Dermis microvascular lymphatic vessel endothelial cell (primary cell): ENCODE results near the gene HCAR3. TPM values are rescaled to one million over a fixed set of nuclear protein-coding genes. Genes with fewer than 3 reads are reported as not detected.
"Not testable (repeated sequence)": the region's sequence is repeated elsewhere in the genome, so short reads cannot be mapped to it uniquely, and the experiment has no call there.

Experiments used
- DNase-seq, 2 donors: peaks; one replicate each; pipeline versions ENCODE4 v3.0.0 to v3.0.0-alpha.2; 2010; ENCODE audit warnings: low read depth in 2 of 2
- total RNA-seq: library from RNA; depleted of rRNA; stranded (reverse); fragments of >200 nt; gene quantifications from 2 replicates; pipeline ENCODE4 v1.2.1, GENCODE V29; 2014

Gene HCAR3
- total RNA-seq, 1 donor from 2014 or later, result not detected

- DNase-seq, result no peak
Observed at GRCh38 chr12:122722387-122722786, 5.8 kb upstream of the HCAR3 start.

- peak in 1 of 2 donors; percentile 47 for DNase-seq
Observed at GRCh38 chr12:122721057-122721545, 4.5 kb upstream of the HCAR3 start.

GRCh38 chr12:122715211-122715610, 1.4 kb downstream of the HCAR3 start:
- DNase-seq, result not testable (repeated sequence)

- DNase-seq, result not testable (repeated sequence)
Observed at GRCh38 chr12:122713491-122714188, 3.0 kb downstream of the HCAR3 start.

GRCh38 chr12:122711266-122711665, 5.3 kb downstream of the HCAR3 start:
- DNase-seq, result not testable (repeated sequence)

GRCh38 chr12:122710341-122710740, 6.3 kb downstream of the HCAR3 start:
- not testable (repeated sequence) for DNase-seq

GRCh38 chr12:122709287-122709686, 7.3 kb downstream of the HCAR3 start:
- DNase-seq, result not testable (repeated sequence)

- DNase-seq, result not testable (repeated sequence)
Observed at GRCh38 chr12:122703841-122704240, 12.8 kb downstream of the HCAR3 start.

- not testable (repeated sequence) for DNase-seq
Observed at GRCh38 chr12:122702890-122703611, 13.6 kb downstream of the HCAR3 start, which contains the start of gene HCAR2. Gene HCAR2 (minus strand): TSS chr12:122703357. CDS start chr12:122703283, 74 bp downstream.

GRCh38 chr12:122701481-122701880, 15.1 kb downstream of the HCAR3 start:
- DNase-seq, result not testable (repeated sequence)

- DNase-seq, result not testable (repeated sequence)
Observed at GRCh38 chr12:122700038-122700710, 16.4 kb downstream of the HCAR3 start.

GRCh38 chr12:122696922-122697321, 19.7 kb downstream of the HCAR3 start:
- DNase-seq, result not testable (repeated sequence)

- DNase-seq, result no peak
Observed at GRCh38 chr12:122691566-122691965, 25.0 kb downstream of the HCAR3 start.

- DNase-seq, result no peak
Observed at GRCh38 chr12:122688291-122688690, 28.3 kb downstream of the HCAR3 start.

GRCh38 chr12:122687086-122687485, 29.5 kb downstream of the HCAR3 start:
- no peak for DNase-seq

- no peak for DNase-seq
Observed at GRCh38 chr12:122686538-122686937, 30.1 kb downstream of the HCAR3 start.

GRCh38 chr12:122684297-122684813, 32.3 kb downstream of the HCAR3 start:
- no peak for DNase-seq

GRCh38 chr12:122681814-122682213, 34.8 kb downstream of the HCAR3 start:
- DNase-seq, result no peak

GRCh38 chr12:122680989-122681388, 35.6 kb downstream of the HCAR3 start:
- not testable (repeated sequence) for DNase-seq

- not testable (repeated sequence) for DNase-seq
Observed at GRCh38 chr12:122676781-122677180, 39.8 kb downstream of the HCAR3 start.

GRCh38 chr12:122676015-122676414, 40.6 kb downstream of the HCAR3 start:
- DNase-seq, result not testable (repeated sequence)

- DNase-seq, result no peak
Observed at GRCh38 chr12:122672515-122672914, 44.1 kb downstream of the HCAR3 start.
